SK-N-MC (cell line): ENCODE results near the gene WBP4.

Source experiments
- DNase-seq: peaks from one replicate; pipeline ENCODE4 v3.0.0-alpha.2; 2011; ENCODE audit warnings: low read depth, low spot score
- H3K27ac ChIP-seq: fragments of 200-600 bp; sonication (generic); 2 replicates; pipeline ENCODE4 v1.5.1; 2016; ENCODE audit warnings: mixed run types
- H3K36me3 ChIP-seq: fragments of 200-600 bp; sonication (generic); 2 replicates; pipeline ENCODE4 v1.6.1; 2017; ENCODE audit warnings: antibody characterized with exemption, low read length, mixed read lengths; ENCODE audit not compliant: insufficient read depth
- H3K4me3 ChIP-seq: fragments of 200-600 bp; sonication (generic); 2 replicates; pipeline ENCODE4 v1.5.1; 2016
- H3K9ac ChIP-seq: fragments of 200-600 bp; sonication (generic); 2 replicates; pipeline ENCODE4 v1.8.0; 2017; ENCODE audit warnings: mixed run types, mixed read lengths; ENCODE audit not compliant: insufficient read length
- H3K9me3 ChIP-seq: fragments of 200-600 bp; sonication (generic); 2 replicates; pipeline ENCODE4 v1.6.1; 2017; ENCODE audit warnings: low read depth, mild to moderate bottlenecking, antibody characterized with exemption, low read length, moderate library complexity, mixed read lengths
- EZH2 ChIP-seq: fragments of 200-600 bp; sonication (generic); IDR thresholded peaks from one replicate; pipeline ENCODE4 v1.6.1; 2017; ENCODE audit warnings: antibody characterized with exemption
- FOXP2 ChIP-seq: optimal IDR thresholded peaks from 2 replicates; pipeline ENCODE3; 2011; ENCODE audit warnings: mild to moderate bottlenecking, moderate library complexity; ENCODE audit not compliant: insufficient read depth; ENCODE audit errors: extremely low read length, control extremely low read depth
- POLR2AphosphoS5 ChIP-seq: IDR thresholded peaks from 2 replicates; pipeline ENCODE4 v1.6.1; 2012; ENCODE audit warnings: mild to moderate bottlenecking, low read depth, low read length, borderline replicate concordance

The WBP4 gene

GRCh38 chr13:41061914-41062837 lies 867 bp downstream of the WBP4 start:
- Histone ChIP-seq H3K9ac (peak overlapping the region; percentile 85), H3K9me3 (no peaks in the 10 kb centered on the region), H3K4me3 (peak overlapping the region; percentile 87), H3K27ac (peak overlapping the region; percentile 99), H3K36me3 (peaks cover 33% of the 10 kb centered on the region)
- no peak for DNase-seq
- TF ChIP-seq POLR2AphosphoS5, result no peak
- TF ChIP-seq FOXP2, result no peak
- TF ChIP-seq EZH2, result no peak

- TF ChIP-seq EZH2 (no peak), POLR2AphosphoS5 (no peak), FOXP2 (no peak)
- no peaks in the 10 kb centered on the region for H3K9me3 ChIP-seq
- H3K9ac ChIP-seq, result no peak overlapping the region
- DNase-seq, result no peak
- no peak overlapping the region for H3K27ac ChIP-seq
- H3K36me3 ChIP-seq, result peaks cover 53% of the 10 kb centered on the region
- no peak overlapping the region for H3K4me3 ChIP-seq
These were observed 3.2 kb downstream of the WBP4 start for GRCh38 chr13:41064493-41064892.

GRCh38 chr13:41065078-41065477 lies 3.8 kb downstream of the WBP4 start:
- peaks cover 59% of the 10 kb centered on the region for H3K36me3 ChIP-seq
- no peak overlapping the region for H3K4me3 ChIP-seq
- H3K9me3 ChIP-seq, result no peaks in the 10 kb centered on the region
- no peak for DNase-seq
- H3K9ac ChIP-seq, result no peak overlapping the region
- TF ChIP-seq POLR2AphosphoS5 (no peak), FOXP2 (no peak), EZH2 (no peak)
- H3K27ac ChIP-seq, result no peak overlapping the region

GRCh38 chr13:41074523-41074922 lies 13.2 kb downstream of the WBP4 start:
- TF ChIP-seq POLR2AphosphoS5 (no peak), EZH2 (no peak), FOXP2 (no peak)
- Histone ChIP-seq H3K9ac (no peak overlapping the region), H3K4me3 (no peak overlapping the region), H3K9me3 (no peaks in the 10 kb centered on the region), H3K36me3 (peaks cover 72% of the 10 kb centered on the region), H3K27ac (no peak overlapping the region)
- DNase-seq, result no peak

GRCh38 chr13:41075034-41075433 lies 13.7 kb downstream of the WBP4 start:
- H3K9me3 ChIP-seq, result no peaks in the 10 kb centered on the region
- no peak for DNase-seq
- no peak overlapping the region for H3K9ac ChIP-seq
- TF ChIP-seq POLR2AphosphoS5 (no peak), EZH2 (no peak), FOXP2 (no peak)
- H3K27ac ChIP-seq, result no peak overlapping the region
- no peak overlapping the region for H3K4me3 ChIP-seq
- peaks cover 70% of the 10 kb centered on the region for H3K36me3 ChIP-seq

GRCh38 chr13:41075485-41075884 lies 14.2 kb downstream of the WBP4 start:
- Histone ChIP-seq H3K27ac (no peak overlapping the region), H3K9ac (no peak overlapping the region), H3K36me3 (peaks cover 67% of the 10 kb centered on the region), H3K4me3 (no peak overlapping the region), H3K9me3 (no peaks in the 10 kb centered on the region)
- DNase-seq, result no peak
- TF ChIP-seq POLR2AphosphoS5 (no peak), EZH2 (no peak), FOXP2 (no peak)

GRCh38 chr13:41077475-41077874 lies 16.2 kb downstream of the WBP4 start:
- DNase-seq, result no peak
- Histone ChIP-seq H3K36me3 (peaks cover 60% of the 10 kb centered on the region), H3K9me3 (no peaks in the 10 kb centered on the region), H3K27ac (no peak overlapping the region), H3K9ac (no peak overlapping the region), H3K4me3 (no peak overlapping the region)
- no peak for TF ChIP-seq FOXP2
- no peak for TF ChIP-seq EZH2
- TF ChIP-seq POLR2AphosphoS5, result no peak

- H3K36me3 ChIP-seq, result peaks cover 58% of the 10 kb centered on the region
- TF ChIP-seq POLR2AphosphoS5 (no peak), FOXP2 (no peak), EZH2 (no peak)
- no peak overlapping the region for H3K4me3 ChIP-seq
- no peak overlapping the region for H3K27ac ChIP-seq
- no peaks in the 10 kb centered on the region for H3K9me3 ChIP-seq
- no peak overlapping the region for H3K9ac ChIP-seq
- DNase-seq, result no peak
These were observed 18.4 kb downstream of the WBP4 start for GRCh38 chr13:41079725-41080124.
